Activated CD4-positive, alpha-beta T cell treated with anti-CD3 and anti-CD28 coated beads, Interleukin-10, Interleukin-2, amounts not matched to agents 100 ng/mL and 50 ng/mL, durations not matched to agents 16 hours and 8 hours (primary cell): ENCODE results near the gene DBNL.
A peak's percentile ranks its signal among the peaks of the same experiment; 100 is the strongest.

Experiments used
- DNase-seq: peaks from one replicate; pipeline ENCODE4 v3.0.0-alpha.2; 2020

DBNL gene

GRCh38 chr7:44079331-44080021 lies 35.0 kb downstream of the DBNL start:
- DNase-seq = no peak

DNA sequence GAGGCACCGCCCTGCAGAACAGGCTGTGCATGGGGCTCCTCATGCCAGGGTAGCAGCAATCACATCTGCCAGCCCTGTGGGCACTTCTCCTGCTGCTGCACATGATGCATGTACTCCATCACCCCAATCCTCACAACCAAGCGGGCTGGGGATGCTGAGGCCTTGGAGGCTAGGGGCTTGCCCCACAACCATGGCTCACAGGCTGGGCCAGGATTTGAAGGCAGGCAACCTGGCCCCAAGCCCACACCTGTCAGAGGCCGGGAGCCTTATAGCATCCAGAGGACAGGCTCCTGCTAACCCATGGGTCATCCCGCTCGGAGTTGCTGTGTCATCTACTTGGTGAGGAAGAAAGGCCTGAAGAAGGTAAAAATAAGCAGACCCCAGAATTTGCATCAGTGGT lies 35.6 kb downstream of the DBNL start:
- no peak for DNase-seq

DNA sequence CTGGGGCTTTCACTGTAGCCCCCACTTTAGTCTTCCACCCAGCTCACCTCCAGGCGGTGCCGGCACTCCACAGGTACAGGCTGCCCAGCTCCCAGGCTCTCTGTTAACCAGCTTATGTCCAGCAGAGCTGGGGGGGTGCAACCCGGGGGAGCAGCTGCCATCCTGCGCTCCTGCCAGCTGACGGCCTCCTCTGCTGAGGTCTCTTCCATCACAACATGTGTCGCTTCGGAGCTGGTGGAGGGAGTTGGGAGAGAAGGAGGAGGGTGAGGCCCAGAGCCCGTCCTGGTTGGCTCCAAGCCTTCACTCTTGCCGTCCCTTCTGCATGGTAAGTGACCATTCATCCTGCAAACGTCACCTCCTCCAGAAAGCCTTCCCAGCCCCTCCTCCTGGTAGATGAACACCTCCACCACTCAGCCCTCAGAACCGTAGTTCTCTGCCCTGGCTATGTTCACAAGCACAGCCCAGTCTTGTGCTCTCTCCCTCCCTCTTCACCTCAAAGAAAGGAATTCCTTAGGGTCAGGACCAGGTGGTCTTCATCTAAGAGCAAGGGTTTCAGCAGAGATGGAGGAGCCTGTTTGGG lies 36.3 kb downstream of the DBNL start:
- DNase-seq = peak; percentile 22

DNA sequence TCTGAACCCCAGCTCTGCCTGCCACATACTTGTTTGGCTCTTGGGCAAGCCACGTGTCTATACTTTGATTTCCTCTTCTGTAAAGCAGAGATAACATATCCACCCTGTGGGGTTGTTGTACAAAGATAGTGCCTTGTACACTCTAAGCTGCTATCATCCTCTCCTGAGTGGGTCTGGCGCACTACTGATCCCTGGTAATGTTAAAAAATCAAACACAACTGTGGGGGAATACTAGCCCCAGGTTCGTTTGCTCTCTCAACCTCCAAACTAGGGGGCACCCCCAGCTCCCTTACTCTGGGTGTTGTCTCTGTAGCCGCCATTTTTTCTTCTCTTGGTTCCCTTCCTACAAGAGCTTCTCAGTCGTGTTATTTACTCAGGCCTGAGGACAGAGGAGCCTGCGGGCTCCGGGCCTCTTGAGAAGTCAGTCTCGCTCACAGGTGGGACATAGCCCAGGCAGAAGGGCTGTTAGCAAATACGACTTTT lies 36.8 kb downstream of the DBNL start:
- DNase-seq = peak; percentile 54

- DNase-seq = peak; percentile 100
Measured at GRCh38 chr7:44082541-44083207, 38.2 kb downstream of the DBNL start.

DNA sequence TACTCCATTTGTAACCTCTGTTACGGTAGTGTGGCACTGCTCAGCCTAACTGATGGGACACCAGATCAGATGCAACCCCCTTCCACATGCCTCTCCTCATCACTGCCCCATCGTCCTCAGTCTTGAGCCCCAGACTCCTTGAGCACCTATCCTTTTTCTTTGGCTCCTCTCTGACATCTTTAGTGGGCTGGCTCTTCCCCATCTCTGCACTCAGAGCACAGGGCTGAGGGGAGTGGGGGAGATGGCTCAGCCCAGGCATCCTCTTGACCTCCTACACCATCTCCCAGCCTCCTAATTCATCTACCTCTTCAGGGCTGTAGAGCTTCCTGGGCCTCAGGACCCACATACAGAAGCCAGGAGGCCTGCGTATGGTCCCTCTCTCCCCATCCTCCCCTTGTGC lies 39.3 kb downstream of the DBNL start:
- DNase-seq = no peak

GRCh38 chr7:44084701-44085100 lies 40.2 kb downstream of the DBNL start:
- no peak for DNase-seq

DNA sequence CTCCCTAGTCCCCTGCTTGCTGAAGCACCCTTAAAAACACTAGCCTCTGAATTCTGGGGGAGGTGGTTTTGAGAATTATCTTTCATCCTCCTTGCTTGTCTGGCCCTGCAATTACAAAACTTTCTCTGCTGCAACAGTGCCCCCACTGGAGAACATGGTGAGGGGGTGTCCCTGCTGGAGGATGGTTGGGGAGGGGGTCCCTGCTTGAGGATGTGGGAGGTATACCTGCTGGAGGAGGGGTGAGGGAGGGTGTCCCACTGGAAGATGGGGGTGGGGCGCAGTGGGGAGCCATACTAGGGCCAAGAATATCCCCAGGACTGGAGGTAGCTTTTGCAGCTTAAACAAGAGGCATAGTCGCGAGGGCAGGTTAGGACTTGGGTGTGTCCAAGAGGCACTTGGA lies 41.0 kb downstream of the DBNL start:
- DNase-seq = no peak

DNA sequence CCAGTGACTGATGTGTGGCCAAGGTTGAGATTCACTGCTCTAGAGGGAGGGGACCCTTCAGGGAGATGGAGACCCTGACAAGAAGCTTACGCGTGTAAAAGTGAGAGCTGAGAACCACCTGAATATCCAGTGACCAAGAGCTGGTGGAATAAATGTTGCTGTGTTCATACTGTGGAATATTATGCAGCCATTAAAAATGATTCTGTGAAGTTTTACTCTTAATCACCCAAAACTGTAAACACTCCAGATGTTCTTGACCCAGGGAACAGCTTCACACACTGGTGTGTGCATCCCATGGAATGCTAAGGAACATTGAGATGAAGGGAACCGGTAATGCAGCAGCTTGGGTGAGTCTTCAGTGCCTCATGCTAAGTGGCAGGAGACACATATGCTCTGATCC lies 42.1 kb downstream of the DBNL start:
- DNase-seq = no peak

DNA sequence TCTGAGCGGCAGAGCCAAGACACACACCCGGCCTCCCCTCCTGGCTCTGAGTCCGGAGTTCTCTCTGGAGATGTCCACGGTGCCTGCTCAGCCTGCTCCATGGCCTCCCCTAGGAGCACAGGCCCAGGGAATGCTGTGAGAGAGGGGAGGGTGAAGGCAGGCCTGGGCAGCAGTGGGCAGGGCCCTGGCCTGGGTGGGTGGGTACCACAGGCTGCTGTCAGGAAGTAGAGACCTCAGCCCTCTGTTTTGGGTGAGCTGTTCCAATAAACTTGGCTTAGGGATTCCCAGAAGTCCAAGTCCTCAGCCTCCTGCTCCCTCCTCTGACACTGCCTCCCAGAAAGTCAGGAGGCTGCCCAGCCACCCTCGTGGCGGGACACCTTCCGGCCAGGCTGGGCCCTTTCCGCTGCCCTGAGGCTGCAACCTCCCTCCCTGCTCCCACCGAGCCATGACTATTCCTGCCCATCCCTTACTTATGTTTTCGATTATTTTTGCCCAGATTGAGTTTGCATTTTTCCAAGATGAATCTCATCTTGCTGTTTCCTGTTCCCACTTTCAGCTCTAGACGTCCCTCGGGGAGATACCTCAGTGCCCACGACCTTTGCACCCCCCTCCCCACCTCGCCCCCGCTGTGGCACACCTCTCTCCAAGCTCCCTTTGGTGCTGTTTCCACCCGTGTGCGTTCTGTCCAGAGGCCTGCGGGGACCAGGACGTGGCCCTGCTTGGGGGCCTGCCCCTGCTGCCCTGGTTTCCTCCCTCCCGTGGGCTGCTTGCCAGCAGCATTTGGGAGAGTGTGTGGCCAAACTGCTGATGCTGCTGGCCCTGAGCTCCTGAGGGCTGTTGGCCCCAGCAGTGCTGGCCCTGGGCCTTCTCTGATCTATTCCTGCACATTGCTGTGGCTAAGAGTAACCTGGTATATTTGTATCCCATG lies 43.7 kb downstream of the DBNL start:
- DNase-seq = no peak

DNA sequence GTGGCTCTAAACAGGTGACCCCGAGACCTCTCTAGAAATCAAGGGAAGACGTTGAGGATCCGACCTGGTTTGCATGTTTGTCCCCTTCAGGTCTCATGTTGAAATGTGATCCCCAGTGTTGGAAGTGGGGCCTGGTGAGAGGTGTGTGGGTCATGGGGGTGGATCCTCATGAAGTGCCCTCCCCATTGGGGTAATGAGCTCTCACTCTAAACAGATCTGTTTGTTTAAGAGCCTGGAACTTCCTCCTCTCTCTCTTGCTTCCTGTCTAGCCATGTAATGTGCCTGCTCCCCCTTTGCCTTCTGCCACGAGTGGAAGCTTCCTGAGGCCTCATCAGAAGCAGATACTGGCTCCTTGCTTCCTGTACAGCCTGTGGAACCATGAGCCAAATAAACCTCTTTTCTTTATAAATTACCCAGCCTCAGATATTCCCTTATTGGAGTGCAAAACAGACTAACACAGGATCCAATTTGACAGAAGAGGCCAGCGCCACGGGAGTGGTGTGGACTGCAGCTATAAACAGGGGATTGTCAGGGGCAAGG lies 48.7 kb downstream of the DBNL start:
- DNase-seq = no peak

- no peak for DNase-seq
Measured at GRCh38 chr7:44094365-44094764, 49.9 kb downstream of the DBNL start.

- DNase-seq = no peak
Measured at GRCh38 chr7:44094883-44095592, 50.5 kb downstream of the DBNL start.

DNA sequence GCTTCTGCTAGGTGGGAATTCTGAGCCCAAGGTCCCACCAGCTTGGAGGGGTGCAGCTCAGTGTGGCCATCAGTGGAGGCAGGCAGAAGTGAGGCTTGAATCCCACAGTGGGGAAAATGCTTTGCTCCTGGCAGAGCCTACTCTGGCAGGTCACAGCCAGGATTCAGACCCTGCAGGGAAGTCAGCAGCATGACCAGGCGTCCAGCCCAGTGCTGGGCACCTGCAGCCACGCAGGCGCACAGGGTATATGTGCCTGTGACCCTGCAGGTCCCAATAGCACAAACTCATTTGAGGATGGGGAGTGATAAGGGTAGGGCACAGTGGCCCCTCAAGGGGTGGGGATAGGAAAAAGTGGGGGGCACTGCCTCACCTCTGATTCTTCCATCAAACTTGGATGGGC lies 51.3 kb downstream of the DBNL start:
- DNase-seq = no peak

DNA sequence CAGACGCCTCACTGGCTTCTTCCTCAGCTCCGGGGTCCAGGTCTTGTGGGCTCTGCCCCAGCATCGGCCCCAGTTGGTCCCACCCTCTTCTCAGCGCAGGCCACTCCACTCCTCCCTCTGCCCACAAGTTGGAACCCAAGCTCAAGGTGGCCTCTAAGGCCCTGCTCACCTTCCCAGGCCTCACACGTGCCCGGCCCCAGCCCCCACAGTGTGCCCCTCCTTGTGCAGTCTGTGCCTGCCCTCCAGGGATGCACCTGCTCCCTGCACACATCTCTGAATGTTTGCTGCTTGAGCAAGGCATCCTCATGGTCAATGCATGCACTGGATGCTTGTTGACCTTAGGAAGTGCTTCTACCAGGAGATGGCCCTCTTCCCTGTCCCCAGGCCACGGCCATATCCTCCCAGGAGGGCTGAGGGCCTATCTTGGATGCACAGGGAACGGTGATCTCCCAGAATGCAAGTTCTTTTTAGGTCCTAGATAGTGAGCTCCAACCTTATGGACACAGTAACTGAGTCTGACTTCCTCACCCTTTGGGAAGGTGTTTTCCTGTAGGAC lies 51.9 kb downstream of the DBNL start:
- no peak for DNase-seq

- peak; percentile 43 for DNase-seq
Measured at GRCh38 chr7:44097064-44097932, 52.8 kb downstream of the DBNL start.

DNA sequence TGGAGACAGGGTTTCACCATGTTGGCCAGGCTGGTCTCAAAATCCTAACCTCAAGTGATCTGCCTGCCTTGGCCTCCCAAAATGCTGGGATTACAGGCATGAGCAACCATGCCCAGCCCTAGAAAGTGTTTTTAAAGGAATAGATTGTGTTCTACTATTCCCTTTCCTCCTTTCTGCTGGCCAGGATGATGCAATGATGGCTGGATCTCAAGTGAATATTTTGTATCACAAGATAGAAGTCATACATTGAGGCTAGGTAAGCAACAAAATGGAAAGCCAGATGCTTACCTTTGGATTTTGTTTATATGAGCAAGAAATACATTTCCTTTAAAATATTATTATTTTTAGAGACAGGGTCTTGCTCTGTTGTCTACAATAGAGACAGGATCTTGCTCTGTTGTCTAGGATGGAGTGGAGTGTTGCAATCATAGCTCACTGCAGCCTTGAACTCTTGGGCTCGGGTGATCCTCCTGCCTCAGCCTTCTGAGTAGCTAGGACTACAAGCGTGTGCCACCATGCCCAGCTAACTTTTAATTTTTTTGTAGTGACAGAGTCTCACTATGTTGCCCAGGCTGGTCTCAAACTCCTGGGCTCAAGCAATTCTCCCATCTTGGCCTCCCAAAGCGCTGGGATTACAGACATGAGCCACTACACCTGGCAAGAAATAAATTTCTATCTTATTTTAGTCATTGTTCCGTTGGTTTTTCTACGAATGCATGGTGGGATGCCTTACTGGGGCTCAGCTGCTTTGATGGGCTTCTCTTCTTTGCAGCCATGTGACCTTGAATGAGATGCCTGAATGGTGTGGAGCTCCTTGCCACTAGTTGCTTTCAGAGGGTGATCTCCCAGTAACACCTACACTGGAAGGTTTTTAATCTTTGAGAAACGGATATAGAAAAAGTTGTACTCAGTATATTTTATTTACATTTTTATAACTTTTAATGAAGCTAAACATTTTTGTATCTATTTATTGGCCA lies 53.9 kb downstream of the DBNL start:
- no peak for DNase-seq

DNA sequence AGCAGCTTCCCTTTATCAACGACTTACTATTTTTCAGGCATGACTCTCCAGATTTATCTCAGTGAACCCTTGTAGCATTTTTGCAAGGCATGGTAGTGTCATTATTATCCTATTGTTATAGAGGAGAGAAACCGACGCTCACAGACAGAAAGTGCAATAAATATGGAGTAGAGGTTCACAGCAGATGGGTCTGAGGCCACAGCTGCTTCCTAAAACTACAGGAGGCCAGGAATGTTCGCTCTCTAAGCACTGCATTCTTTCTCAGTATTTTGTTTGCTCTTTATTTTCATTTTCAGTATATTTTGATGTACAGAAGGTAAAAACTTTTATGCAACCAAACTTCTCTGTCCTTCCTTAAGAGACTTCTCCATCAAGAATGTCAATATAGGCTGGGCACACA lies 55.2 kb downstream of the DBNL start:
- DNase-seq = no peak

DNA sequence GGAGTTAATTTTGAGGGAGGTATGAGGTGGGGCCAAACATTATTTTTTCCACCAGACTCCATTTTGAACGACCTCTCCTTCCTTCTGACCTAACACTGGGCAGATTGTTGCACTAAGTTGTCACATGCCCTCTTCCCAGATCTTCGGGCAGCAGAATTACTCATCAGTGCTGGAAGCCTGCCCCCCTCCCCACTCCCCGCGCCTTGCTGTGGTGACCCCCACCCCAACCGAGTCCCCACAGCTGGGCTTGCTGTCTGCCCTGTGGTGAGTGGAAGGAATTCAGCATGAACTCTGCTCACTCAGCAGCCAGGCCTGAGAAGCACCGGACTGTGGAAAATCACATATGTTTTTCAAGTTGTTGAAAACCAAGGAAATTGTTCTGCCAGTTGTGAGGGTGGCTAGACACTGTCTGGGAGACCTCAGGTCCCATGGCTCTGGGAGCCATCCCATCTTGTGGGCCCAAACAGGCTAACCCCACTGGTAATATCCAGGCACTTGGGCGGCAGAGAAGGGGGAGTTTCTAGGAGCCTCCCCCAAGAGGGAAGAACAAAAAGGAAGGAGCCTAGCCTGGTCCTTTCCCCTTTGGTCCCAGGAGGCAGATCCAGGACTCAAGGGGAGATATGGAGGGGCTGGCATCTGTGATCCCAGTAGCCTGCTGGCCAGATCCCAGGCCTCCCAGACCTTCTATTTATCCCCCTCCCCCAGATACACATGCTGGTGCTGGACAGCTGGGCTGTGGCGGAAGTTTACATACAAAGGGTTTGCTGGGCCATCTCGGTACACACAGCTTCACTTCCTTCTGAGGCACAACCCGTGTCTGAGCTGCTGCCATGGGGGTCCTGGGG lies 56.2 kb downstream of the DBNL start:
- no peak for DNase-seq
